ENCODE measurements around the gene DENR. TPM values are rescaled to one million over a fixed set of nuclear protein-coding genes. Genes with fewer than 3 reads are reported as not detected.

Gene DENR
- total RNA-seq, 2 experiments from 2014 or later: 42.4 to 81.8 TPM

DNA sequence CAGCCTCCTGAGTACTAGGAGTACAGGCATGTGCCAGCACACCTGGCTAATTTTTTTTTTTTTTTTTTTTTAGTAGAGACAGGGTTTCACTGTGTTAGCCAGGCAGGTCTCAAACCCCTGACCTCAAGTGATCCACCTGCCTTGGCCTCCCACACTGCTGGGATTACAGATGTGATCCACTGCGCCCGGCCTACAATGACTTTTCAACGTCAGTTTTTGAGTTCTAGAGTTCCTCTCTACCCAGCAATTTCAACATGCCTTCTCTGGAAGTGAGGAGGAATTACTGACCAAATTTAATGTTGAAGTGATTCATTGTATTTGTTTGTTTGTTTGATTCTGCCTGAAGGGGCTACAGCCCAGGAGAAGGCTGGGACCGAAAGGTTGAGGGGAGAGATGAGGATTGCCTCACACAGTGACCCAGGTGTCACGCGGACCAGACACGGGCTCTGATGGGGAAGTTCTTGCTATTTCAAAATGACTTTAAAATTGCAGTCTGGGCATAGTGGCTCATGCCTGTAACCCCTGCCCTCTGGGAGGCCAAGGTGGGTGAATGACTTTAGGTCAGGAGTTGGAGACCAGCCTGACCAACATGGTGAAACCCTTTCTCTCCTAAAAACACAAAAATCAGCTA is 8.6 kb upstream of the DENR start:
- Histone ChIP-seq H3K79me2 (ENCODE audit: insufficient read depth, low read depth, low read length) (no peaks in the 10 kb centered on the region), H3K9me2 (ENCODE audit: insufficient read depth, low read length) (no peaks in the 10 kb centered on the region), H3K27ac (ENCODE audit: low read depth, low read length, poor library complexity, severe bottlenecking) (no peak overlapping the region), H3K4me2 (ENCODE audit: low read length) (no peak overlapping the region), H3K4me3 (ENCODE audit: low read depth, low read length, poor library complexity, severe bottlenecking) (no peak overlapping the region), H2AFZ (ENCODE audit: low read length) (no peak overlapping the region), H4K20me1 (ENCODE audit: insufficient read depth, low read length) (no peaks in the 10 kb centered on the region), H3K9me3 (ENCODE audit: low read length) (no peaks in the 10 kb centered on the region), H3K36me3 (ENCODE audit: insufficient read depth, low read length) (no peaks in the 10 kb centered on the region), H3K4me1 (ENCODE audit: insufficient read depth, low read length, poor library complexity, severe bottlenecking) (peaks cover 10% of the 10 kb centered on the region)
- CTCF ChIA-PET (ENCODE audit: unreplicated experiment): no interaction called here
- POLR2A ChIA-PET: interaction anchor here (0.7 kb wide), 1 partner anchor 225 kb away, joined by 3 read pairs; no protein-coding TSS in a partner anchor
- intact Hi-C loops (cut with micrococcal nuclease; ENCODE audit: unreplicated experiment): no loop called here
- DNase-seq (ENCODE audit: low spot score): no peak
- BruUV-seq (replicated peaks): no TSS peak
- no peak for TF ChIP-seq EZH2phosphoT487 (IDR thresholded peaks at IDR 0.05; ENCODE audit: borderline replicate concordance, low read depth, low read length)
- TF ChIP-seq, protein P1, sequence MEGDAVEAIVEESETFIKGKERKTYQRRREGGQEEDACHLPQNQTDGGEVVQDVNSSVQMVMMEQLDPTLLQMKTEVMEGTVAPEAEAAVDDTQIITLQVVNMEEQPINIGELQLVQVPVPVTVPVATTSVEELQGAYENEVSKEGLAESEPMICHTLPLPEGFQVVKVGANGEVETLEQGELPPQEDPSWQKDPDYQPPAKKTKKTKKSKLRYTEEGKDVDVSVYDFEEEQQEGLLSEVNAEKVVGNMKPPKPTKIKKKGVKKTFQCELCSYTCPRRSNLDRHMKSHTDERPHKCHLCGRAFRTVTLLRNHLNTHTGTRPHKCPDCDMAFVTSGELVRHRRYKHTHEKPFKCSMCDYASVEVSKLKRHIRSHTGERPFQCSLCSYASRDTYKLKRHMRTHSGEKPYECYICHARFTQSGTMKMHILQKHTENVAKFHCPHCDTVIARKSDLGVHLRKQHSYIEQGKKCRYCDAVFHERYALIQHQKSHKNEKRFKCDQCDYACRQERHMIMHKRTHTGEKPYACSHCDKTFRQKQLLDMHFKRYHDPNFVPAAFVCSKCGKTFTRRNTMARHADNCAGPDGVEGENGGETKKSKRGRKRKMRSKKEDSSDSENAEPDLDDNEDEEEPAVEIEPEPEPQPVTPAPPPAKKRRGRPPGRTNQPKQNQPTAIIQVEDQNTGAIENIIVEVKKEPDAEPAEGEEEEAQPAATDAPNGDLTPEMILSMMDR (conservative IDR thresholded peaks at IDR 0.05; ENCODE audit: low read length): no peak

DNA sequence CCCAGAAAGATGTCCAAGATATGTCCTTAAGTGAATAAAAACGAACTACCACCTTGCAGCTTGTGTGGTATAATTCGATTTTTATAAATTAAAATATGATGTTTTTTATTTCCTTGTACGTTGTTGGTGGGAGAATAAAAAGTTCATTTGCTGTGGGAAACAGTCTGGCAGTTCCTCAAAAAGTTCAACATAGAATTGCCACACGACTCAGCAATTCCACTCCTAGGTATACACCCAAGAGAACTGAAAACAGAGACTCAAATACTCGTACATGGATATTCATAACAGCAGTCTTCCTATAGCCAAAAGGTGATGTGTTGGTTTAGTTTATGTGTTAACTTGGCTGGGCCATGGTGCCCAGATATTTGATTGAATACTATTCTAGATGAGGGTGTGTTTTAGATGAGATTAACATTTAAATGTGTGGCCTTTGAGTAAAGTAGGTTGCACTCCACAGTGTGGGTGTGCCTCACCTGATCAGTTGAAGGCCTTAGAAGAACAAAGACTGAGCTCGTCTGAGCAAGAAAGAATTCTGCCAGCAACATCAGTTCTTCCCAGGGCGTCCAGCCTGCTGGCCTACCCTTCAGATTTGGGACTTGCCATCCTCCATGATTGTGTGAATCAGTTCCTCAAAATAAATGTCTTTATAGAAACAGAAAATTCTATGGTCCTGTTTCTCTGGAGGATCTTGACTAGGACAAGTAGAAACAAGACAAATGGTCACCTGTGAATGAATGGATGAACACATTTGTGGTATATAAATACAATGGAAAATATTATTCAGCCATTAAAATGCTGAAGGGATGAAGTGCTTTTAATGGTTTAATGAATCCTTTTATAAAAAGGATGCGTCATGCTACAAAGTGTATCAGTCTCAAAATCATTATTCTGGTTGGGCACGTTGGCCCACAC is 5.1 kb upstream of the DENR start:
- intact Hi-C loops (cut with micrococcal nuclease; ENCODE audit: unreplicated experiment): no loop called here
- BruUV-seq (replicated peaks): no TSS peak
- no peaks in the 10 kb centered on the region for H3K9me2 ChIP-seq (ENCODE audit: insufficient read depth, low read length)
- H3K36me3 ChIP-seq (ENCODE audit: insufficient read depth, low read length): no peaks in the 10 kb centered on the region
- H3K4me1 ChIP-seq (ENCODE audit: insufficient read depth, low read length, poor library complexity, severe bottlenecking): peaks cover 30% of the 10 kb centered on the region
- H3K79me2 ChIP-seq (ENCODE audit: insufficient read depth, low read depth, low read length): peaks cover 6% of the 10 kb centered on the region; the same call in 1 of the 2 replicates
- TF ChIP-seq EZH2phosphoT487 (IDR thresholded peaks at IDR 0.05; ENCODE audit: borderline replicate concordance, low read depth, low read length): no peak
- TF ChIP-seq, protein P1 (conservative IDR thresholded peaks at IDR 0.05; ENCODE audit: low read length): no peak
- no peak for DNase-seq (ENCODE audit: low spot score)
- no peak overlapping the region for H2AFZ ChIP-seq (ENCODE audit: low read length)
- H3K4me3 ChIP-seq (ENCODE audit: low read depth, low read length, poor library complexity, severe bottlenecking): no peak overlapping the region
- no peak overlapping the region for H3K4me2 ChIP-seq (ENCODE audit: low read length)
- no peaks in the 10 kb centered on the region; the same call in 1 of the 2 replicates for H3K9me3 ChIP-seq (ENCODE audit: low read length)
- H4K20me1 ChIP-seq (ENCODE audit: insufficient read depth, low read length): no peaks in the 10 kb centered on the region
- ChIA-PET POLR2A (no interaction called here), CTCF (ENCODE audit: unreplicated experiment) (no interaction called here)
- H3K27ac ChIP-seq (ENCODE audit: low read depth, low read length, poor library complexity, severe bottlenecking): no peak overlapping the region

Data from OCI-LY7 (cell line).